Hindlimb muscle (tissue), 1 donor: Measurements from ENCODE around the gene FOXP1. TPM values are rescaled to one million over a fixed set of nuclear protein-coding genes. Genes with fewer than 3 reads are reported as not detected.

Experiments
- DNase-seq: peaks from one replicate; pipeline ENCODE4 v3.0.0-alpha.2; 2013
- polyA plus RNA-seq: library from polyadenylated mRNA; unstranded; fragments of 120-200 nt; gene quantifications from one replicate; pipeline ENCODE4 v1.2.1, GENCODE V29; 2013; ENCODE audit not compliant: insufficient read length

FOXP1 gene
- polyA plus RNA-seq, 1 donor = 18.2 TPM

- DNase-seq = no peak
Measured at GRCh38 chr3:71252466-71252865, 331.1 kb downstream of the FOXP1 start.

- no peak for DNase-seq
Measured at GRCh38 chr3:71251156-71251775, 332.3 kb downstream of the FOXP1 start.

GRCh38 chr3:71250026-71250425, 333.5 kb downstream of the FOXP1 start:
- DNase-seq = no peak

- no peak for DNase-seq
Measured at GRCh38 chr3:71247958-71248335, 335.6 kb downstream of the FOXP1 start.

- no peak for DNase-seq
Measured at GRCh38 chr3:71247221-71247957, 336.1 kb downstream of the FOXP1 start.

- no peak for DNase-seq
Measured at GRCh38 chr3:71245971-71246880, 337.3 kb downstream of the FOXP1 start.

- DNase-seq = no peak
Measured at GRCh38 chr3:71244826-71245488, 338.6 kb downstream of the FOXP1 start.

GRCh38 chr3:71244153-71244825, 339.2 kb downstream of the FOXP1 start:
- no peak for DNase-seq

GRCh38 chr3:71243229-71243628, 340.3 kb downstream of the FOXP1 start:
- no peak for DNase-seq

- no peak for DNase-seq
Measured at GRCh38 chr3:71241981-71242560, 341.5 kb downstream of the FOXP1 start.

GRCh38 chr3:71241246-71241901, 342.2 kb downstream of the FOXP1 start:
- DNase-seq = no peak

GRCh38 chr3:71240034-71240433, 343.5 kb downstream of the FOXP1 start:
- no peak for DNase-seq

GRCh38 chr3:71238355-71238757, 345.2 kb downstream of the FOXP1 start:
- DNase-seq = no peak

GRCh38 chr3:71237672-71238071, 345.9 kb downstream of the FOXP1 start:
- no peak for DNase-seq

- no peak for DNase-seq
Measured at GRCh38 chr3:71235846-71236245, 347.7 kb downstream of the FOXP1 start.

- DNase-seq = no peak
Measured at GRCh38 chr3:71232895-71233294, 350.6 kb downstream of the FOXP1 start.

GRCh38 chr3:71232175-71232679, 351.3 kb downstream of the FOXP1 start:
- DNase-seq = no peak

- DNase-seq = no peak
Measured at GRCh38 chr3:71231680-71232079, 351.8 kb downstream of the FOXP1 start.

- no peak for DNase-seq
Measured at GRCh38 chr3:71229905-71230657, 353.4 kb downstream of the FOXP1 start.
